AG20443 (cell line): Measurements from ENCODE around the gene PTTG2.

Experiments used
- DNase-seq: peaks from one replicate; pipeline ENCODE4 v3.0.0; 2012; ENCODE audit warnings: low spot score, mixed read lengths

The PTTG2 gene

GRCh38 chr4:37988670-37989069, 28.5 kb downstream of the PTTG2 start:
- no peak for DNase-seq

GRCh38 chr4:37989398-37990260, 29.4 kb downstream of the PTTG2 start:
- DNase-seq = no peak

- DNase-seq = no peak
These were observed 30.6 kb downstream of the PTTG2 start for GRCh38 chr4:37990731-37991245.

GRCh38 chr4:37991623-37992410, 31.6 kb downstream of the PTTG2 start:
- no peak for DNase-seq

GRCh38 chr4:37993806-37994205, 33.6 kb downstream of the PTTG2 start:
- no peak for DNase-seq

- no peak for DNase-seq
These were observed 34.4 kb downstream of the PTTG2 start for GRCh38 chr4:37994569-37994968.

- no peak for DNase-seq
These were observed 35.2 kb downstream of the PTTG2 start for GRCh38 chr4:37995299-37995821.

GRCh38 chr4:37995981-37996775, 36.0 kb downstream of the PTTG2 start:
- no peak for DNase-seq

DNA sequence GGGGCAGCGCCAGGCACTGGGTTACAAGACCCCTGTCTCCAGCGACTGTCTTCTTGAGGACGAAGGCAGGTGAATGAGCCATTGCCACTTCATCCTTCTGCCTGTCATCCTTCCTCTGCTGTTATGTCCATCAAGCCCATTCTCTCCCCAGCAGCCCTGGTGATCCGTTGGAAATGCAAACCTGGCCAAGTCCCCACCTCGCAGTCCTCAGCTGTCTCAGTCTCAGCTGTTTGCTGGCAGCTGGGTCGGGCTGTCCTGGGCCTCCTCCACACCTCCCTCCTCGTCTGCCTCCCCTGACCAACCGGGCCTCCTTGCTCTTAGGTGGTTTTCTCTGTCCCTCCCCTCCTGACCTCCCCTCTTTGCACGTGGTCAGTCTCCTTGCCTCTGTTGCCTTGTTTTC, 38.0 kb downstream of the PTTG2 start:
- DNase-seq = no peak

- DNase-seq = no peak
These were observed 39.0 kb downstream of the PTTG2 start for GRCh38 chr4:37999000-37999716.

DNA sequence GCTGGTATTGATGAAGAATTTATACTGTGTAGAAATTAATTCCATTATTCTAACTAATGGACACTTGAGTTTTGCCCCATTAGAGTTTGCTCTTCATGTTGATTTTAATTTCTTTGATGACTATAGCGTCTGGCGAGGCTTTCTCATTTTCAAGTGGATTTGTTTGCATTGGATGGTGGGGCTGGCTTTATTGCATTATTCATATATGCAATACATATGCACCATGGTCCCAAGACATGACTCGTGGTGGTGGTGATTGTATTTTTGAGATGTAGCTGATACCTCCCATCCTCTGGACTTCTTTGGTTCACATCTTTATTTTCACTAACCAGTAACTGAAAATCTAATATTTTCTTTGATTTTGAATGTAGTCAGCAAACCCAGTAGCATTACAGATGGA, 39.8 kb downstream of the PTTG2 start:
- no peak for DNase-seq

- DNase-seq = no peak
These were observed 41.7 kb downstream of the PTTG2 start for GRCh38 chr4:38001927-38002326.

- no peak for DNase-seq
These were observed 42.4 kb downstream of the PTTG2 start for GRCh38 chr4:38002451-38003071.

DNA sequence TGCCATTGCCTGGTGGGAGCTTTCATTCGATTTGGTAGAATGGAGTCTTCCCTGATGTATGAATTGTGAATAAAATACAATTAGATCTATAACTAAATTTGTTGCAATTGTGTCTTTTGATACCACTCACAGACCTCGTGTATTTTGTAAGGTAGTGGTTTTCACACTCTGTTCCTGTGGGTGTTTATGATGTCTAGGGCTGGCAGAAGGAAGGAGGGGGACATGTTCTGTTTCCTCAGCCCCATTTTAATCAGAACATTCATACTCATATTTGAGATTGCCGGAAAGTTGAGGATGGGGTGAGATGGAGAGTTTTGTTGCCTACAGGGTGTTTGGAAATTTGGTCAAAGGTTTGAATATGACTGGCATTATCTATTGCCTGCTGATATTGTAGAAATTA, 42.9 kb downstream of the PTTG2 start:
- DNase-seq = no peak

GRCh38 chr4:38003628-38004027, 43.4 kb downstream of the PTTG2 start:
- DNase-seq = no peak

DNA sequence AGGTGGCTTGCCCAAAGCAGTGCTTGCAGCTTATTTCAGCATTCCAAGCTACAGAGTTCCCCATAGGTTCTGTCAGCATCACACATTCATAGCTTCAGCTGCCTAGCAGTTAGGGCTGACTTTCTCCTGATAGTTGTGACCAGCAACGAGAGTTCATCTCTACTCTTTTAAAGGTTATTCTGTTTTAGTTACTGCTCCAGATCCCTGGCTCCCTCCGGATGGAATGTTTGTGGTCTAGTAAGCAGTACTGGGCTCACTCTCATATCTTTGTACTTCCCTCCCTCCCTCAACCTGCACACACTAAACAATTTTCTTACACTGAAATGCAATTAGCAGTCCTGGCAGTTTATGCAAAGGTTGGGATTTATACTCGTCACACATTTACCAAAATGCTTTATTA, 43.9 kb downstream of the PTTG2 start:
- peak; percentile 21 for DNase-seq

DNA sequence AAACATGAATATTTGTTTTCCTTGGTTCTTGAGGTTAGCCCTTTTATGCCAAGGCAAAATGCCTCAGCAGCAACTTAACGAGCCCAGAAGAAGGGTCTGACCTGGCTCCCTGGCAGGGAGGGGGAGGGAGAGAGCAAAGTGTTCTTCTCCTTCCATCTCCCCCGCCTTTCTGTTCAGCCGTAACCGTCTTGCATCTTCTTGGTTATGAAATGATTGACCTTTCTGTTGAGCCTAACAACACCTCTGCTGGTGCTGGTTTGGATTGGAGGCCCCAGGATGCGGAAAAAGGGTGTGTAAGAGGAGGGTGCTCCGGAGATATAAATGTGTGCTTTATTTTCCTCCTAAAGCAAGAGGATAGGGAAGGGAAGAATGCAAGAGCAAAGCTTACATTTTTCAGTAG, 44.7 kb downstream of the PTTG2 start:
- DNase-seq = no peak

DNA sequence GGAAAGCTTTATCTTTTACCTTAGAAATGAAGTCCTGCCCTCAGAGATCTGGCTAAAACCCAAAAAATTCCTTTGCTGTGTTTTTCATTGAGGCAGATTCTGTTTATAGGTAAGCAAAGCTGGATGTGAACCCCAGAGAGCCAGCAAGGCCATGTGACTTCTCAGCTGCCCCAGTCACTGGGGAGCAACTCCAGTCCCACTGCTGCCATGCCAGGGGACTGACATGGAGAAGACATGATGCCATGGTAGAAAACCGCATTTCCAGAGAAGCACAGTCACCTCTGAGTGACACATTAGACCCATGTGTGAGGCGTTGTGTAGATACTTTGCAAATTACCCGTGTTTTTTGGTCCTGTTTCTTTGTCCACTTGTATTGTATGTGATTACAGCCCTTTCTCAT, 45.4 kb downstream of the PTTG2 start:
- DNase-seq = no peak

DNA sequence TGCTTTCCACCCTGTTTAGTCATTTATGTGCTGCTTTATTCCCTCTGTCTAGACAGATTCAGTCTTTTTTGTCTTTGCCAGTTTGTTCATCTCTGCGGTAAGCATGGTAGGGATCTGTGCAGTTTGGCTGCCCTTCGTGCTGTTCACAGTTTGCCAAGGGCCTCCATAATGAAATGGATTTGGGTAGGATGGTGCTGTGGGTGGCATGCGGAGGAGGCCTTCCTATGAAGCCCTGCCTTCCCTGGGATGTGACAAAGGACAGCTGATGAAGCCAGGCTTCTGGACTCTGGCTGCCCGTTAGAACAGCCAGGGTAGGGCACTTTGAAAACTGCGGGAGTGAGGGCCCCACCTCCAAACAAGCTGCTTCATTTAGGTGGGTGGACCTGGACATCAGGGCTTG, 47.4 kb downstream of the PTTG2 start:
- DNase-seq = no peak

DNA sequence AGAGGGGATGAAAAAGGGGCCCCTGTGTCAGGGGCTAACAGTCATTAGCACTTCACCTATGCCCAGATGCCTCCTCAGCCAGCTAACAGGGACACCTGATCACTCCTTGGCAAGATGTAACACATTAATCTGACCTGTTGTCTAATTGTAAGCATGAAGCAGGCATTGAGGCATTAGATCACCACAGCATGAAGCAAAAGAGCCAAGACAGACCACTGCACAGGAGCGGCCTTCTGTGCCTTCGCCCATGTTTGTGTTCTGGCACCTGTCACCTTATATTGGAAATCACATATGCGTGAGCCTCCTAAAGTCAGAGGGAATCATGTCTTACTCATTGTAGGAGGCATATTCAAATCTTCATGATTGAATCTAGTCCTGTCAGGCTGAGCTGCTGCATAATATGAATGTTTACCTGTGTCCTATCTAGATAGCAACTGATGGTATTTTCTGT, 48.4 kb downstream of the PTTG2 start:
- DNase-seq = no peak

DNA sequence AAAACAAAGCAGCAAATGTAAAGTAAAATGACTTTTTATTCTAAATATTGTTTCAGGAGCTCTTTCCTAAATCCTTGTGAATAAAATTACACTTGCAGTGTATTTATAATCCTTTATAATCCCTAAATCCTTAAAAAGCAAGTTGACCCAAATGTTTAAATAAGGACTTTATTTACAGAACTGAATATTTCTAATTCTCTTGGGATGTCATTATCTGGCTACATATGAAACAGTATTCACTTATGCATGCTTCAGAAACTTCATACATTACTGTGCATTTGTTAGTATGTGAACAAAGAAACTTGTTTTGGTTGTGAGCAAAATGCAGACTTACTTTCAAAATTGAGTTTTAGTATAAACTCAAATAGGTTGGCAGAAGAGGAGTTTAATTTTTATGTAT, 49.2 kb downstream of the PTTG2 start:
- DNase-seq = no peak
